Lower leg skin (tissue), 3 donors: ENCODE data around the gene MTUS2.
"Not testable (repeated sequence)": the region's sequence is repeated elsewhere in the genome, so short reads cannot be mapped to it uniquely, and the experiment has no call there.

ENCODE experiments used
- POLR2A ChIP-seq, 2 donors: fragments of 450-650 bp; IDR thresholded peaks; one replicate each; pipeline ENCODE4 v1.6.1; 2016 to 2017; ENCODE audit warnings: antibody characterized with exemption in 2 of 2, mild to moderate bottlenecking in 1 of 2, moderate library complexity in 1 of 2
- TF ChIP-seq, protein P1 (sequence below), 3 donors: fragments of 450-650 bp; IDR thresholded peaks; one replicate each; pipeline ENCODE4 v1.5.1; 2016; ENCODE audit warnings: antibody characterized with exemption in 3 of 3, mild to moderate bottlenecking in 3 of 3, moderate library complexity in 2 of 3

DNA sequence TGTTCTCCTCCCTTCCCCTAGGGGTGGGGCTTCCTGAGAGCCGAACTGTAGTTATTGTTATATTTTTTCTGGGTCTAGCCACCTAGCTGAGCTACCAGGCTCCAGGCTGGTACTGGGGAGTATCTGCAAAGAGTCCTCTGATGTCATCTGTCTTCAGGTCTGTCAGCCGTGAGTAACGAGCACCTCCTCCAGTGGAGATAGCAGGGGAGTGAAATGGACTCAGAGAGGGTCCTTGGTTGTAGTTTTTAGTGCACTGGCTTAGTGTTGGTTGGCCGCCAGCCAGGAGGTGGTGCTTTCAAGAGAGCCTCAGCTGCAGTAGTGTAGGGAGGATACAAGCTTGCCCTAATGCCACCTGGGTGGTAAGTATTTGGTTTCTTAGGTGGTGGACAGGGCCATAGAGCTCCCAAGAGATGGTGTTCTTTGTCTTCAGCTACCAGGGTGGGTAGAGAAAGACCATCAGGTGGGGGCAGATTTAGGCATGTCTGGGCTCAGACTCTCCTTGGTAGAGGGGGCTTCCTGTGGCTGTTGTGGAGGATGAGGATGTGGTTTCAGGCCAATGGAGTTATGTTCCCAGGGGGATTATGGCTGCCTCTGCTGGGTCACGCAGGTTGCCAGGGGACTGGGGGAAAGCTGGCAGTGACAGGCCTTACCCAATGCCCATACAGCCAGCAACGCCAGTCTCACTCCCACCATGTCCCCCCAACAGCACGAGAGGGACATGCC lies 525.9 kb downstream of the MTUS2 start:
- not testable (repeated sequence) for TF ChIP-seq POLR2A (IDR thresholded peaks at IDR 0.05)
- TF ChIP-seq, protein P1, sequence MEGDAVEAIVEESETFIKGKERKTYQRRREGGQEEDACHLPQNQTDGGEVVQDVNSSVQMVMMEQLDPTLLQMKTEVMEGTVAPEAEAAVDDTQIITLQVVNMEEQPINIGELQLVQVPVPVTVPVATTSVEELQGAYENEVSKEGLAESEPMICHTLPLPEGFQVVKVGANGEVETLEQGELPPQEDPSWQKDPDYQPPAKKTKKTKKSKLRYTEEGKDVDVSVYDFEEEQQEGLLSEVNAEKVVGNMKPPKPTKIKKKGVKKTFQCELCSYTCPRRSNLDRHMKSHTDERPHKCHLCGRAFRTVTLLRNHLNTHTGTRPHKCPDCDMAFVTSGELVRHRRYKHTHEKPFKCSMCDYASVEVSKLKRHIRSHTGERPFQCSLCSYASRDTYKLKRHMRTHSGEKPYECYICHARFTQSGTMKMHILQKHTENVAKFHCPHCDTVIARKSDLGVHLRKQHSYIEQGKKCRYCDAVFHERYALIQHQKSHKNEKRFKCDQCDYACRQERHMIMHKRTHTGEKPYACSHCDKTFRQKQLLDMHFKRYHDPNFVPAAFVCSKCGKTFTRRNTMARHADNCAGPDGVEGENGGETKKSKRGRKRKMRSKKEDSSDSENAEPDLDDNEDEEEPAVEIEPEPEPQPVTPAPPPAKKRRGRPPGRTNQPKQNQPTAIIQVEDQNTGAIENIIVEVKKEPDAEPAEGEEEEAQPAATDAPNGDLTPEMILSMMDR (IDR thresholded peaks at IDR 0.05), result not testable (repeated sequence)
